Fibroblast of pulmonary artery (primary cell): ENCODE results near the gene LRMDA.

ENCODE experiments used
- DNase-seq: peaks from one replicate; pipeline ENCODE4 v3.0.0-alpha.2; 2010; ENCODE audit warnings: low read depth
- H3K4me3 ChIP-seq: replicated peaks from 2 replicates; pipeline ENCODE4 v1.5.1; 2011; ENCODE audit warnings: low read depth, mild to moderate bottlenecking, control low read depth, low read length, moderate library complexity
- CTCF ChIP-seq: IDR thresholded peaks from 2 replicates; pipeline ENCODE4 v1.5.1; 2011; ENCODE audit warnings: mild to moderate bottlenecking, control low read depth, low read length, inconsistent platforms; ENCODE audit errors: missing control alignments

The LRMDA gene

GRCh38 chr10:76007667-76008181, 576.3 kb downstream of the LRMDA start:
- H3K4me3 ChIP-seq, result no peak overlapping the region
- no peak for DNase-seq
- TF ChIP-seq CTCF, result no peak

DNA sequence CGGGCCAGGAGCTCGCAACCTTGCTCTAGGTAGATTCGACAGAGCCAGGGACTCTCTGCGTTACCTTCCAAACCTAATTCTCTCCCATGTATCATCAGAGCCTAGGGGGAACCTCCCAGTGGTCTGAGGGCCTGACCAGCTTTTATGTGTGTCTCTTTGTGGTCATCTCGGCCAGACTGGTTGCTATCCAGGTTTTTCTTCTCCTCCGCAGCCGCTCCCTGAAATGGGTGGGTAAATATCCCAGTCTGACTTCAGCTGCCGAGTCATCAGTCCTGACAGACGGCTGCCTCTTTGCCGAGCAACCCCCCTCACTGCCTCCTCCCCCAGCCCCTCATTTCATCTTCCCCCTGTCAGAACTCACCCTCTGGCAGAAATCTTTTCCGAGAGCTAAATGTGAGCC, 578.1 kb downstream of the LRMDA start:
- TF ChIP-seq CTCF, result no peak
- no peak overlapping the region for H3K4me3 ChIP-seq
- no peak for DNase-seq

- no peak for TF ChIP-seq CTCF
- no peak for DNase-seq
- H3K4me3 ChIP-seq, result no peak overlapping the region
Measured at GRCh38 chr10:76010703-76011102, 579.3 kb downstream of the LRMDA start.

DNA sequence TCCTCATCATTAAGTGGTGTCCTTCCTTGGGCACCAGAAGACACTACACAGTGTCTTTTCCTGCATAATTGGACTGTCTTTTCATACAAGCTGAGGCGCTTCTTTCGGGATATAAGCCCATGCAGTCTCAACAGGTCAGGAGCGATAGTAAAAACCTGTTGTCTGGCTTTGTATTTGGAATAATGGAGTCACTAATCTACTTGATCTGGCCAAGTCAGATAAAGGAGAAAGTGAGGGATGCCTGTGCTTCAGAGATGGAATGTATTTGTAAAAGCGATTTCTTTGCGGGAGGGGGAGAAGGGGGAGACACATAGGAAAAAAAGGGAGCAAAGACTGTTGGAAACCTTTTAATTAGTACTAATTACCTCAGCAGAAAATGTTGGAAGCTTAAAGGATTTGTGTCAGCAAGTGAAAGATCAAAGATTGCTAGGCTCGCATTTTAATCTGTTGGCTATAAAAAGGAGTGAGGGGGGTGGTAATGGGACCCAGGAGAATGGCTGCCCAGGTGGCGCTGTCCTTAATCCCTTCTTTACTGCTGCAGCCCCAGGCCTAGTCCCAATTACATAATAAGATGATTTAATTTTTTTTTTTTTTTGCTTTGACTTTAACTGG, 581.4 kb downstream of the LRMDA start:
- no peak overlapping the region for H3K4me3 ChIP-seq
- no peak for TF ChIP-seq CTCF
- no peak for DNase-seq

- no peak for TF ChIP-seq CTCF
- H3K4me3 ChIP-seq, result no peak overlapping the region
- DNase-seq, result no peak
Measured at GRCh38 chr10:76015245-76015644, 583.8 kb downstream of the LRMDA start.

DNA sequence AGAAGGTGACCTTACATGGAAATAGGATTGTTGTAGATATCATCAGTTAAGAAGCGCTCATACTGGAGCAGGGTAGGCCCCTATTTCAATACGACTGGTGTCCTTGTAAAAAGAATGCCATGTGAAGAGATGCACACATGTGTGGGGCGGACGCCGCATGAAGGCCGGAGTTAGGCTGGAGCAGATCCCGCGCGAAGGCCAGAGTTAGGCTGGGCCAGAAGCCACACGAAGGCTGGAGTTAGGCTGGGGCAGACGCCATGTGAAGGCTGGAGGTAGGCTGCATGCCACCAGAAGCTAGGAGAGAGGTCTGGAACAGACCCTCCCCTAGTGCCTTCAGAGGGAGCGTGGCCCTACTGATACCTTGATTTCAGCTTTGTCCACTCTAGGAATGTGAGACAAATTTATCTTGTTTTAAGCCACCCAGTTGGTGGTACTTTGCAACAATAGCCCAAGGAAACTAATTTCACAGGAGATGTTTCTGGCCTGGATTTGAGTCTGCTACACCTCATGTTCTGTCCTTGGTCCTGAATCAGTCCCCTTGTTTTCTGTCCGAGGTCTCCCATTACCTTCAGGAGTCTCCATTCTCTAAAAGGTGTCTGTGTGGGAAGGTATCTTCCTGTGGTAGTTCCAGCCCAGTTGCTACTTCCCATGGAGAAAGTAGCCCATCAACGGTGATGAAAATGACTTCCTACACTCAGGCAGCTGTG, 585.8 kb downstream of the LRMDA start:
- no peak overlapping the region for H3K4me3 ChIP-seq
- no peak for DNase-seq
- TF ChIP-seq CTCF, result no peak
